Body of pancreas (tissue), 4 donors: Measurements from ENCODE around the gene CTTNBP2NL.

Source experiments
- POLR2A ChIP-seq, 3 donors: fragments of 450-650 bp; IDR thresholded peaks; one replicate each; pipeline ENCODE4 v1.6.1; 2016; ENCODE audit warnings: antibody characterized with exemption in 3 of 3, mild to moderate bottlenecking in 2 of 3
- TF ChIP-seq, protein P1 (sequence below), 7 experiments: fragments of 450-650 bp in 4 of 7; fragments of 200-600 bp in 3 of 7; sonication (generic) in 3 of 7; IDR thresholded peaks; one replicate each; pipeline ENCODE4 v1.5.1; 2016 to 2019; ENCODE audit warnings: antibody characterized with exemption in 7 of 7

DNA sequence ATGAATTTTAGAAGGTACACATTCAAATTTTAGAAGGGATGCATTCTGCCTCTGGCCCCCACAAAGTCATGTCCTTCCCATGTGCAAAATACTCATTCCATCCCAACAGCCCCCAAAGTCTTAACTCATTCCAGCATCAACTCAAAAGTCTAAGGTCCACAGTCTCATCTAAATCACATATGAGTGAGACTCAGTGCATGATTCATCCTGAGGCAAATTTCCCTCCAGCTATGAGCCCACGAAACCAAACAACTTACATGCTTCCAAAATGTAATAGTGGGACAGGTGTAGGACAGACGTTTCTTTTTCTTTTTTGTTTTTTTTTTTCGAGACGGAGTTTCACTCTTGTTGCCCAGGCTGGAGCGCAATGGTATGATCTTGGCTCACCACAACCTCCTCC lies 100.3 kb downstream of the CTTNBP2NL start:
- TF ChIP-seq, protein P1, sequence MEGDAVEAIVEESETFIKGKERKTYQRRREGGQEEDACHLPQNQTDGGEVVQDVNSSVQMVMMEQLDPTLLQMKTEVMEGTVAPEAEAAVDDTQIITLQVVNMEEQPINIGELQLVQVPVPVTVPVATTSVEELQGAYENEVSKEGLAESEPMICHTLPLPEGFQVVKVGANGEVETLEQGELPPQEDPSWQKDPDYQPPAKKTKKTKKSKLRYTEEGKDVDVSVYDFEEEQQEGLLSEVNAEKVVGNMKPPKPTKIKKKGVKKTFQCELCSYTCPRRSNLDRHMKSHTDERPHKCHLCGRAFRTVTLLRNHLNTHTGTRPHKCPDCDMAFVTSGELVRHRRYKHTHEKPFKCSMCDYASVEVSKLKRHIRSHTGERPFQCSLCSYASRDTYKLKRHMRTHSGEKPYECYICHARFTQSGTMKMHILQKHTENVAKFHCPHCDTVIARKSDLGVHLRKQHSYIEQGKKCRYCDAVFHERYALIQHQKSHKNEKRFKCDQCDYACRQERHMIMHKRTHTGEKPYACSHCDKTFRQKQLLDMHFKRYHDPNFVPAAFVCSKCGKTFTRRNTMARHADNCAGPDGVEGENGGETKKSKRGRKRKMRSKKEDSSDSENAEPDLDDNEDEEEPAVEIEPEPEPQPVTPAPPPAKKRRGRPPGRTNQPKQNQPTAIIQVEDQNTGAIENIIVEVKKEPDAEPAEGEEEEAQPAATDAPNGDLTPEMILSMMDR (IDR thresholded peaks at IDR 0.05): no peak
- TF ChIP-seq POLR2A (IDR thresholded peaks at IDR 0.05): no peak
